ENCODE results near the gene KIFC1. TPM values are rescaled to one million over a fixed set of nuclear protein-coding genes. Genes with fewer than 3 reads are reported as not detected.
A peak's percentile ranks its signal among the peaks of the same experiment; 100 is the strongest.

Gene KIFC1
- total and polyA plus RNA-seq, 9 of the 15 experiments (the other 6 are each of a cell fraction or from before 2014, with no cell fraction given), result 1.3 to 95.2 (median 76.9) TPM

DNA sequence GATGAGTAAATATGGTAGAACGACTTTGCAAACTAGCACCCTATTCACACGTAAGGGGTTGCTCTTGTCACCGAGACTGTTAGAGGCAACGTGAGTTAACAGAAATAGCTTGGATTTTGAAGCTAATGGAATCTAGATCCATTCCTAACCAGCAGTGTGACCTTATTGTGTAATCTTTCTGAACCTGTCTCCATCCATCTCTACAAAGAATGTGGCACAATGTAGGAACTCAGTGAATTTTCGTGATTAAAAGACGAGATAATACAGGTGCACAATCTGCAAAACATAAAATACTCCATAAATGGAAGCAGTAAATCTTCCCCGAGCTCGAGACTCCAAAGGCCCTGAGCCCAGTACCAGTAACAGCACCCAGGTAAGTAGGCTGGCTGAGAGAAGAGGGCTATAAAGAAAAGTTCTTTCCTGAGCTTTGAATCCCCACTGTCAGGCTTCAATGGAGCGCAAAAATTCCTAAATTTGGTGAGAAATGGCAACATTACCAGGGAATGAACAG lies 801 bp upstream of the KIFC1 start (continued):
- 0 out of 2 replicates have a peak, but pooled peaks have one; percentile 20 for TF ChIP-seq GATAD2B (IDR thresholded peaks at IDR 0.05; ENCODE audit: borderline replicate concordance)
- TF ChIP-seq RFX7 (CRISPR knock-in tag; IDR thresholded peaks at IDR 0.05), result no peak
- peak; percentile 92 for TF ChIP-seq ZFX (CRISPR knock-in tag; IDR thresholded peaks at IDR 0.05)
- TF ChIP-seq, protein P1, sequence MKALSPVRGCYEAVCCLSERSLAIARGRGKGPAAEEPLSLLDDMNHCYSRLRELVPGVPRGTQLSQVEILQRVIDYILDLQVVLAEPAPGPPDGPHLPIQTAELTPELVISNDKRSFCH (CRISPR knock-in tag; IDR thresholded peaks at IDR 0.05), result no peak
- TF ChIP-seq, protein P1 (tag; IDR thresholded peaks at IDR 0.05), result peak; percentile 88
- TF ChIP-seq, protein P2, sequence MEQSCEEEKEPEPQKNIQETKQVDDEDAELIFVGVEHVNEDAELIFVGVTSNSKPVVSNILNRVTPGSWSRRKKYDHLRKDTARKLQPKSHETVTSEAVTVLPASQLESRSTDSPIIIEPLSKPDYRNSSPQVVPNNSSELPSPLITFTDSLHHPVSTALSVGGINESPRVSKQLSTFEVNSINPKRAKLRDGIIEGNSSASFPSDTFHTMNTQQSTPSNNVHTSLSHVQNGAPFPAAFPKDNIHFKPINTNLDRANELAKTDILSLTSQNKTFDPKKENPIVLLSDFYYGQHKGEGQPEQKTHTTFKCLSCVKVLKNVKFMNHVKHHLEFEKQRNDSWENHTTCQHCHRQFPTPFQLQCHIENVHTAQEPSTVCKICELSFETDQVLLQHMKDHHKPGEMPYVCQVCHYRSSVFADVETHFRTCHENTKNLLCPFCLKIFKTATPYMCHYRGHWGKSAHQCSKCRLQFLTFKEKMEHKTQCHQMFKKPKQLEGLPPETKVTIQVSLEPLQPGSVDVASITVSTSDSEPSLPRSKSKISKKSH (CRISPR knock-in tag; IDR thresholded peaks at IDR 0.05), result no peak
- TF ChIP-seq XRCC3 (IDR thresholded peaks at IDR 0.05), result no peak
- TF ChIP-seq, protein P3, sequence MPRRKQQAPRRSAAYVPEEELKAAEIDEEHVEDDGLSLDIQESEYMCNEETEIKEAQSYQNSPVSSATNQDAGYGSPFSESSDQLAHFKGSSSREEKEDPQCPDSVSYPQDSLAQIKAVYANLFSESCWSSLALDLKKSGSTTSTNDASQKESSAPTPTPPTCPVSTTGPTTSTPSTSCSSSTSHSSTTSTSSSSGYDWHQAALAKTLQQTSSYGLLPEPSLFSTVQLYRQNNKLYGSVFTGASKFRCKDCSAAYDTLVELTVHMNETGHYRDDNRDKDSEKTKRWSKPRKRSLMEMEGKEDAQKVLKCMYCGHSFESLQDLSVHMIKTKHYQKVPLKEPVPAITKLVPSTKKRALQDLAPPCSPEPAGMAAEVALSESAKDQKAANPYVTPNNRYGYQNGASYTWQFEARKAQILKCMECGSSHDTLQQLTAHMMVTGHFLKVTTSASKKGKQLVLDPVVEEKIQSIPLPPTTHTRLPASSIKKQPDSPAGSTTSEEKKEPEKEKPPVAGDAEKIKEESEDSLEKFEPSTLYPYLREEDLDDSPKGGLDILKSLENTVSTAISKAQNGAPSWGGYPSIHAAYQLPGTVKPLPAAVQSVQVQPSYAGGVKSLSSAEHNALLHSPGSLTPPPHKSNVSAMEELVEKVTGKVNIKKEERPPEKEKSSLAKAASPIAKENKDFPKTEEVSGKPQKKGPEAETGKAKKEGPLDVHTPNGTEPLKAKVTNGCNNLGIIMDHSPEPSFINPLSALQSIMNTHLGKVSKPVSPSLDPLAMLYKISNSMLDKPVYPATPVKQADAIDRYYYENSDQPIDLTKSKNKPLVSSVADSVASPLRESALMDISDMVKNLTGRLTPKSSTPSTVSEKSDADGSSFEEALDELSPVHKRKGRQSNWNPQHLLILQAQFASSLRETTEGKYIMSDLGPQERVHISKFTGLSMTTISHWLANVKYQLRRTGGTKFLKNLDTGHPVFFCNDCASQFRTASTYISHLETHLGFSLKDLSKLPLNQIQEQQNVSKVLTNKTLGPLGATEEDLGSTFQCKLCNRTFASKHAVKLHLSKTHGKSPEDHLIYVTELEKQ (CRISPR knock-in tag; IDR thresholded peaks at IDR 0.05), result 0 out of 2 replicates have a peak, but pooled peaks have one; percentile 51
- no peak for TF ChIP-seq ZFP30 (CRISPR knock-in tag; IDR thresholded peaks at IDR 0.05; ENCODE audit: borderline replicate concordance)
